H1 (cell line): ENCODE measurements around the gene ACADSB. TPM values are rescaled to one million over a fixed set of nuclear protein-coding genes. Genes with fewer than 3 reads are reported as not detected.

ENCODE experiments used
- ATF3 ChIP-seq: IDR thresholded peaks from 2 replicates; pipeline ENCODE4 v1.6.1; 2011; ENCODE audit warnings: low read depth, mild to moderate bottlenecking, low read length; ENCODE audit not compliant: insufficient read depth
- KDM5A ChIP-seq: fragments of 200-600 bp; IDR thresholded peaks from 2 replicates; pipeline ENCODE4 v1.7.1; 2012; ENCODE audit warnings: mild to moderate bottlenecking, low read length, inconsistent platforms, mixed read lengths
- polyA plus RNA-seq, 7 experiments: library from polyadenylated mRNA; depleted of rRNA in 3 of 7; stranded (reverse) in 5 of 7; unstranded in 2 of 7; fragments of >200 nt in 5 of 7; fragments of 200-250 nt in 2 of 7; gene quantifications; 1 replicate in 5 of 7; 2 replicates in 1 of 7; 4 replicates in 1 of 7; pipeline versions ENCODE4 v1.2.1 to v1.2.3, GENCODE V29; 2011 to 2013; ENCODE audit warnings: missing spikeins in 2 of 7, mixed read lengths in 2 of 7
- total RNA-seq: library from RNA; stranded (reverse); fragmentation: NEBNext Ultra II Directional; extraction: Animal tissue kit (Norgen Biotek cat#: 25700); gene quantifications from 2 replicates; pipeline ENCODE4 v1.2.1, GENCODE V29; 2021

The ACADSB gene
- total and polyA plus RNA-seq, 2 of the 8 experiments (the other 6 are each of a cell fraction or from before 2014, with no cell fraction given): 5.6 to 11.2 TPM

DNA sequence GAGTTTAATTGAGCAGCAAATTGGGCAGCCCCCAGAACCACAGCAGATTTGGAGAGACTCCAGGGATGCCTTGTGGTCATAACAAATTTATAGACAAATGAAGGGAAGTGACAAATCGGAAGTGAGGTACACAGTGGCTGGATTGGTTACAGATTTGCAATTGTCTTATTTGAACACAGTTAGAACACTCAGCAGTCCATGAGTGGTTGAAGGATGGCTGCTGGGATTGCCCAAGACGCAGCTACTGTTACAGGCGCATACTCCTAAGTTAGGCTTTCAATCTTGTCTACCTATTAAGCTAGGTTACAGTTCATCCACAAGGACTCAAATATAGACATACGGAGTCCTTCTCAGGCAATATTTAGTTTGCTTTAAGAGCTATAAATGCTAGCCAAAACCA lies 7.4 kb downstream of the ACADSB start (continued):
- TF ChIP-seq ATF3: no peak
- no peak for TF ChIP-seq KDM5A
